Fibroblast of lung (primary cell): ENCODE results near the gene CDK2.

Experiments used
- EZH2 ChIP-seq: IDR thresholded peaks from 2 replicates; pipeline ENCODE4 v1.5.1; 2012; ENCODE audit warnings: low read length, control low read depth, mild to moderate bottlenecking; ENCODE audit errors: missing control alignments
- TF ChIP-seq, protein P1 (sequence below), 2 donors: IDR thresholded peaks in 1 of 2; conservative IDR thresholded peaks in 1 of 2; 1 replicate in 1 of 2; 2 replicates in 1 of 2; pipeline ENCODE4 v1.5.1; 2011 to 2012; ENCODE audit warnings: low read length in 2 of 2, control low read depth in 1 of 2, inconsistent platforms in 1 of 2, low read depth in 1 of 2, mild to moderate bottlenecking in 1 of 2

DNA sequence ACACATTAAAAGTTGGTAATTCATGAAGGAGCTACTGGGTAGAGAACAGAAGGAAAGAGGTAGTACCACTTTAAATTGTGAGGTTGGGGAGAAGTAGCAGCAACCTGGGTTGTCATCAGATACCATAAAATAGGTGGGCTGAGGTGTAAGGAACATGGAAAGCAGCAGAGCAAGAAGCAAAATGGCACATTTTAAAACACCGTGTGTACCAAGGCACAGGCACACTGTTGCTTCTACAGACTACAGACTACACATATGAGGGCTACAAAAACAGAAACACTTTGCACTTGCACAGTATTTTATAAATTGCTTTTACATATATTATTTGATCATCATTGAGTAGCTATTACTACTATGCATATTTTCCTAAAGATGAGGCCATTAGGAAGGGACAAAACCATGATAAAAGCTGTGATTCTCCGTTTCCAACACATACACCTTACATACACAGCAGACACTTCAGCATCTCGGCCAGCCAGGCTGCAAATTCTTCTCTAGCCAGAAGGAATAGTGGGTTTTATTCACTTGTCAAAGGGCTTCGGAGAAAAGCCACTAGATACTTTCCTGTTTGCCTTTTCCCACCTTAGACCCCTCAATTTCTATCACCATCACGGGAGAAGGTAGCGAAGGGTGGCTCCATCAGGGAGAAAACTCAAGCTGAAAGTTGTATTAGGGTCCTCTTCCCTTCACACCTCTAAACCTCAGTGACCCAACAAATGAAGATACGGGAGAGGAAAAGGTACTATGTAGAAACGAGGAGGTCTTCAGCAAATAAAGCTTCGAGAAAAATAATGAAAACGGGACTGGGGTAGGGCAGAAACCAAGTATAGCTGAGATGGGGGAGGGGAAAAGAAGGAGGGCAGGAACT is 40.5 kb upstream of the CDK2 start:
- TF ChIP-seq, protein P1, sequence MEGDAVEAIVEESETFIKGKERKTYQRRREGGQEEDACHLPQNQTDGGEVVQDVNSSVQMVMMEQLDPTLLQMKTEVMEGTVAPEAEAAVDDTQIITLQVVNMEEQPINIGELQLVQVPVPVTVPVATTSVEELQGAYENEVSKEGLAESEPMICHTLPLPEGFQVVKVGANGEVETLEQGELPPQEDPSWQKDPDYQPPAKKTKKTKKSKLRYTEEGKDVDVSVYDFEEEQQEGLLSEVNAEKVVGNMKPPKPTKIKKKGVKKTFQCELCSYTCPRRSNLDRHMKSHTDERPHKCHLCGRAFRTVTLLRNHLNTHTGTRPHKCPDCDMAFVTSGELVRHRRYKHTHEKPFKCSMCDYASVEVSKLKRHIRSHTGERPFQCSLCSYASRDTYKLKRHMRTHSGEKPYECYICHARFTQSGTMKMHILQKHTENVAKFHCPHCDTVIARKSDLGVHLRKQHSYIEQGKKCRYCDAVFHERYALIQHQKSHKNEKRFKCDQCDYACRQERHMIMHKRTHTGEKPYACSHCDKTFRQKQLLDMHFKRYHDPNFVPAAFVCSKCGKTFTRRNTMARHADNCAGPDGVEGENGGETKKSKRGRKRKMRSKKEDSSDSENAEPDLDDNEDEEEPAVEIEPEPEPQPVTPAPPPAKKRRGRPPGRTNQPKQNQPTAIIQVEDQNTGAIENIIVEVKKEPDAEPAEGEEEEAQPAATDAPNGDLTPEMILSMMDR (conservative IDR thresholded peaks at IDR 0.05 in 1 of 2, IDR thresholded peaks at IDR 0.05 in 1 of 2; ENCODE audit: low read depth in 1 of 2, low read length in 2 of 2), result no peak
- TF ChIP-seq EZH2, result no peak
